ENCODE data around the gene AKAP12.
"Not testable (repeated sequence)": the region's sequence is repeated elsewhere in the genome, so short reads cannot be mapped to it uniquely, and the experiment has no call there.

AKAP12 gene

GRCh38 chr6:151351146-151351700 lies 111.5 kb downstream of the AKAP12 start:
- no peak for DNase-seq

GRCh38 chr6:151351731-151352130 lies 112.0 kb downstream of the AKAP12 start:
- no peak for DNase-seq

- DNase-seq, result no peak
These were observed 112.9 kb downstream of the AKAP12 start for GRCh38 chr6:151352410-151353396.

- DNase-seq, result no peak
These were observed 114.0 kb downstream of the AKAP12 start for GRCh38 chr6:151353795-151354194.

- not testable (repeated sequence) for DNase-seq
These were observed 117.2 kb downstream of the AKAP12 start for GRCh38 chr6:151356983-151357382.

- no peak for DNase-seq
These were observed 118.1 kb downstream of the AKAP12 start for GRCh38 chr6:151357758-151358436.

- no peak for DNase-seq
These were observed 118.7 kb downstream of the AKAP12 start for GRCh38 chr6:151358475-151358874.

GRCh38 chr6:151359486-151359885 lies 119.7 kb downstream of the AKAP12 start:
- DNase-seq, result no peak

GRCh38 chr6:151365233-151365632 lies 125.5 kb downstream of the AKAP12 start:
- no peak for DNase-seq

GRCh38 chr6:151370509-151371078 lies 130.8 kb downstream of the AKAP12 start:
- DNase-seq, result no peak

- DNase-seq, result no peak
These were observed 132.4 kb downstream of the AKAP12 start for GRCh38 chr6:151372164-151372563.

- peak; percentile 32 to 43 for DNase-seq
These were observed 134.4 kb downstream of the AKAP12 start for GRCh38 chr6:151374036-151374683.

GRCh38 chr6:151375833-151376232 lies 136.1 kb downstream of the AKAP12 start:
- no peak for DNase-seq

GRCh38 chr6:151376440-151376839 lies 136.7 kb downstream of the AKAP12 start:
- DNase-seq, result peak in 1 of 2 donors; percentile 41

- no peak for DNase-seq
These were observed 137.3 kb downstream of the AKAP12 start for GRCh38 chr6:151377095-151377494.

GRCh38 chr6:151379933-151380847 lies 140.4 kb downstream of the AKAP12 start:
- DNase-seq, result peak; percentile 36 to 66

GRCh38 chr6:151380848-151381205 lies 141.1 kb downstream of the AKAP12 start:
- DNase-seq, result no peak

GRCh38 chr6:151381722-151382121 lies 142.0 kb downstream of the AKAP12 start:
- no peak for DNase-seq

GRCh38 chr6:151382631-151383030 lies 142.9 kb downstream of the AKAP12 start:
- not testable (repeated sequence) for DNase-seq

- no peak for DNase-seq
These were observed 144.4 kb downstream of the AKAP12 start for GRCh38 chr6:151384151-151384550.

- peak in 1 of 2 donors; percentile 47 for DNase-seq
These were observed 145.4 kb downstream of the AKAP12 start for GRCh38 chr6:151385177-151385576.

All from CD4-positive, alpha-beta T cell treated with Interleukin-4 for 1 hour (primary cell).